ENCODE results near the gene ARHGEF16. TPM values are rescaled to one million over a fixed set of nuclear protein-coding genes. Genes with fewer than 3 reads are reported as not detected.
A peak's percentile ranks its signal among the peaks of the same experiment; 100 is the strongest.

Gene ARHGEF16
- polyA plus RNA-seq, 1 experiment = 0.04 TPM

DNA sequence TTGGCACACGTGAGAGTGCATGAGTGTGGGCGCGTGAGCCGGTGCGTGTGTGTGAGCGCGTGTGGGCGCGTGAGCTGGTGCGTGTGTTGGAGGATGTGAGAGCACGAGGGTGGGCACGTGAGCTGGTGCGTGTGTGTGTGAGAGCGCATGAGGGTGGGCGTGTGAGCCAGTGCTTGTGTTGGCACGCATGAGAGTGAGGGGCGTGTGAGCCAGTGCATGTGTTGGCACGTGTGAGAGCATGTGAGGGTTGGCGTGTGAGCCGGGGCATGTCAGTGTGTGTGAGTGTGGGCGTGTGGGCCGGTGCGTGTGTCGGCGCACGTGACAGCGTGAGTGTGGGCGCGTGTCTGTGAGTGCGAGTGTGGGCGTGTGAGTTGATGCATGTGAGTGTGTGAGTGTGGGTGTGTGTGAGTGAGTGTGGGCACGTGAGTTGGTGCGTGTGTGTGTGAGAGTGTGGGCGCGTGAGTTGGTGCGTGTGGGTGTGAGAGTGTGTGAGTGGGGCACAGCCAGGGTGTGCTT lies 45.7 kb upstream of the ARHGEF16 start:
- CTCF ChIA-PET = interaction anchor here (1.6 kb wide), 1 partner anchor 11 kb away, joined by 4 read pairs; no protein-coding TSS in a partner anchor

DNA sequence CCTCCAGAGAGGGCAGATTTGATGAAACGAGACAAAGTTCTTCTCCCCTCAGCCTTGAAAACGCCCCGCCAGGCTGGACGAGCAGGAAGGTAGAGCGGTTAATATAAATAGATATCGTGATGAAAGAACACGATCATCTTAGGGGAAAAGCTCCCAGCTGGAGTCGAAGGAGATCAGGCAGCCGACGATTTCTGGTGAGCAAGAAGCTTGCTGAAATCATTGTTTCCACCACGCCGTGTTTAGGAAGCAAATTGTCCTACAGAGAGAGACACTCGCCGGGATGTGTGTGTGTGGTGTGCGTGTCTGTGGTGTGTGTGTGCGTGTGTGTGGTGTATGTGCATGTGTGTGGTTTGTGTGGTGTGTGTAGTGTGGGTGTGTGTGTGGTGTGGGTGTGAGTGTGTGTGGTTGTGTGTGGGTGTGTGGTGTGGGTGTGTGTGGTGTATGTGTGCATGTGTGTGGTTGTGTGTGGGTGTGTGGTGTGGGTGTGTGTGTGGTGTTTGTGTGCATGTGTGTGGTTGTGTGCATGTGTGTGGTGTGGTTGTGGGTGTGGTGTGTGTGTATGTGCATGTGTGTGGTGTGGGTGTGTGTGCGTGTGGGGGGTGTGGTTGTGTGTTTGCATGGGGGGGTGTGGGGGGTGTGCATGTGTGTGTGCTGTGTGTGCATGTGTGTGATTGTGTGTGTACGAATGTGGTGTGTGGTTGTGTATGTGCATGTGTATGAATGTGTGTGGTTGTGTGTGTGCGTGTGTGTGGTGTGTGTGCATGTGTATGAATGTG lies 44.9 kb upstream of the ARHGEF16 start:
- Histone ChIP-seq H3K27me3 (ENCODE audit: control insufficient read depth, insufficient read depth, low read length) (peaks cover 1% of the 10 kb centered on the region; the same call in 1 of the 2 replicates), H3K36me3 (ENCODE audit: control insufficient read depth, insufficient read depth, low read length) (no peaks in the 10 kb centered on the region), H3K4me3 (ENCODE audit: low read depth, low read length) (no peak overlapping the region)
- POLR2A ChIA-PET = no interaction called here
- no peak for DNase-seq (ENCODE audit: low read depth)
- CTCF ChIA-PET = interaction anchor here (1.0 to 1.6 kb wide), 6 partner anchors 11 to 995 kb away, joined by 3 to 9 read pairs (median 4); no protein-coding TSS in a partner anchor
- TF ChIP-seq, protein P1, sequence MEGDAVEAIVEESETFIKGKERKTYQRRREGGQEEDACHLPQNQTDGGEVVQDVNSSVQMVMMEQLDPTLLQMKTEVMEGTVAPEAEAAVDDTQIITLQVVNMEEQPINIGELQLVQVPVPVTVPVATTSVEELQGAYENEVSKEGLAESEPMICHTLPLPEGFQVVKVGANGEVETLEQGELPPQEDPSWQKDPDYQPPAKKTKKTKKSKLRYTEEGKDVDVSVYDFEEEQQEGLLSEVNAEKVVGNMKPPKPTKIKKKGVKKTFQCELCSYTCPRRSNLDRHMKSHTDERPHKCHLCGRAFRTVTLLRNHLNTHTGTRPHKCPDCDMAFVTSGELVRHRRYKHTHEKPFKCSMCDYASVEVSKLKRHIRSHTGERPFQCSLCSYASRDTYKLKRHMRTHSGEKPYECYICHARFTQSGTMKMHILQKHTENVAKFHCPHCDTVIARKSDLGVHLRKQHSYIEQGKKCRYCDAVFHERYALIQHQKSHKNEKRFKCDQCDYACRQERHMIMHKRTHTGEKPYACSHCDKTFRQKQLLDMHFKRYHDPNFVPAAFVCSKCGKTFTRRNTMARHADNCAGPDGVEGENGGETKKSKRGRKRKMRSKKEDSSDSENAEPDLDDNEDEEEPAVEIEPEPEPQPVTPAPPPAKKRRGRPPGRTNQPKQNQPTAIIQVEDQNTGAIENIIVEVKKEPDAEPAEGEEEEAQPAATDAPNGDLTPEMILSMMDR (IDR thresholded peaks at IDR 0.05; ENCODE audit: insufficient read depth, low read depth, low read length) = no peak

More for the DNA sequence above, 45.7 kb upstream of the ARHGEF16 start:
- H3K36me3 ChIP-seq (ENCODE audit: control insufficient read depth, insufficient read depth, low read length) = no peaks in the 10 kb centered on the region
- POLR2A ChIA-PET = no interaction called here
- TF ChIP-seq, protein P1 (IDR thresholded peaks at IDR 0.05; ENCODE audit: insufficient read depth, low read depth, low read length) = no peak
- H3K27me3 ChIP-seq (ENCODE audit: control insufficient read depth, insufficient read depth, low read length) = peaks cover 1% of the 10 kb centered on the region; the same call in 1 of the 2 replicates
- no peak overlapping the region for H3K4me3 ChIP-seq (ENCODE audit: low read depth, low read length)
- DNase-seq (ENCODE audit: low read depth) = no peak

DNA sequence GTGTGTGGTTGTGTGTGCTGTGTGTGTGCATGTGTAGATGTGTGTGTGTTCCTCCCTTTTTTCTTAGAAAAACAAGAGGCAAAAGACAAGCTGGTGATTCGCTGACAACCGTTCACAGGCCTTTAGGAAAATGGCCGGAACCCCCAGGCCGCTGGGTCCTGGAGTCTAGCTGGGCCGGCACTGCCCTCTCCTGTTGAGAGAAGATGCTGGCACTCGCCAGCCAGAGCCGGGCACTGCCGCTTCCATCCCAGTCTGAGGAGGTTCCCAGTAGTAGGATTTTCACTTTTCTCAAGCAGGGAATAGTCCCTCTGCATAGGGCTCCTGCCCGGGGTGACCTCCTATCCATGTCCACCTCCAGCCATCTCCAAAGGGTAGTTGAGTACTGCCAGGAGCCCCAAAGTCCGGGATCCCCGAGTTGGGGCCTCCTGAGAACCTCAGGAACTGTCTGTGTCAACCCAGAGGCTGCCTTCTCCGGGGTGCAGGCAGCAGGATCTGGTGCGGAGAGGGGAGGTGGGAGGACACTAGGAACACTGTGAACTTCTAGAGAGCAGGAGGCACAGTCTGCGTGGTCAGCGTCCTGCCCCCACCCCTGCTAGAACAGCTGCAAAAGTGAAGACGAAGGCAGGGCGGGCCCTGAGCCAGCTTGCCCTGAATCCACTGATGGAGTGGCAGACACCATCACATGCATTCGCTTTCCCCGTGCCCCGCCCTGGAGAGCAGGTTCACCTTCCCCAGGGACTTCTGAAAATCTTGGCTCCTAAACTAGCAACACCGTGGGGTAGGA lies 44.1 kb upstream of the ARHGEF16 start:
- ChIA-PET CTCF (interaction anchor here (1.0 to 1.6 kb wide), 6 partner anchors 12 to 996 kb away, joined by 3 to 9 read pairs (median 4); no protein-coding TSS in a partner anchor), POLR2A (no interaction called here)
- no peak for DNase-seq (ENCODE audit: low read depth)
- Histone ChIP-seq H3K36me3 (ENCODE audit: control insufficient read depth, insufficient read depth, low read length) (no peaks in the 10 kb centered on the region), H3K4me3 (ENCODE audit: low read depth, low read length) (no peak overlapping the region), H3K27me3 (ENCODE audit: control insufficient read depth, insufficient read depth, low read length) (peaks cover 1% of the 10 kb centered on the region; the same call in 1 of the 2 replicates)
- TF ChIP-seq, protein P1 (IDR thresholded peaks at IDR 0.05; ENCODE audit: insufficient read depth, low read depth, low read length) = peak; percentile 80

DNA sequence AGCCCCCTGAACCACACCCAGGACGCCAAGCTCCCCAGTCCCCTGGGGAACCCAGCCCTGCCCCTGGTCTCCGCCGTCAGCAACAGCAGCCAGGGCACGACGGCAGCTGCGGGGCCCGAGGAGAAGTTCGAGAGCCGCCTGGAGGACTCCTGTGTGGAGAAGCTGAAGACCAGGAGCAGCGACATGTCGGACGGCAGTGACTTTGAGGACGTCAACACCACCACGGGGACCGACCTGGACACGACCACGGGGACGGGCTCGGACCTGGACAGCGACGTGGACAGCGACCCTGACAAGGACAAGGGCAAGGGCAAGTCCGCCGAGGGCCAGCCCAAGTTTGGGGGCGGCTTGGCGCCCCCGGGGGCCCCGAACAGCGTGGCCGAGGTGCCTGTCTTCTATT lies 42.7 kb upstream of the ARHGEF16 start:
- H3K27me3 ChIP-seq (ENCODE audit: control insufficient read depth, insufficient read depth, low read length) = peaks cover 1% of the 10 kb centered on the region; the same call in 1 of the 2 replicates
- DNase-seq (ENCODE audit: low read depth) = no peak
- H3K36me3 ChIP-seq (ENCODE audit: control insufficient read depth, insufficient read depth, low read length) = no peaks in the 10 kb centered on the region
- ChIA-PET POLR2A (no interaction called here), CTCF (no interaction called here)
- no peak overlapping the region for H3K4me3 ChIP-seq (ENCODE audit: low read depth, low read length)
- TF ChIP-seq, protein P1 (IDR thresholded peaks at IDR 0.05; ENCODE audit: insufficient read depth, low read depth, low read length) = no peak

DNA sequence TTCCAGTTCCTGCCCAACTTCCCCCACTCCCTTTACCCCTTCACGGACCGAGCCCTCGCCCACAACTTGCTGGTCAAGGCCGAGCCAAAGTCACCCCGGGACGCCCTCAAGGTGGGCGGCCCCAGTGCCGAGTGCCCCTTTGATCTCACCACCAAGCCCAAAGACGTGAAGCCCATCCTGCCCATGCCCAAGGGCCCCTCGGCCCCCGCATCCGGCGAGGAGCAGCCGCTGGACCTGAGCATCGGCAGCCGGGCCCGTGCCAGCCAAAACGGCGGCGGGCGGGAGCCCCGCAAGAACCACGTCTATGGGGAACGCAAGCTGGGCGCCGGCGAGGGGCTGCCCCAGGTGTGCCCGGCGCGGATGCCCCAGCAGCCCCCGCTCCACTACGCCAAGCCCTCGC lies 42.1 kb upstream of the ARHGEF16 start:
- Histone ChIP-seq H3K27me3 (ENCODE audit: control insufficient read depth, insufficient read depth, low read length) (peaks cover 1% of the 10 kb centered on the region; the same call in 1 of the 2 replicates), H3K36me3 (ENCODE audit: control insufficient read depth, insufficient read depth, low read length) (no peaks in the 10 kb centered on the region), H3K4me3 (ENCODE audit: low read depth, low read length) (no peak overlapping the region)
- CTCF ChIA-PET = no interaction called here
- no peak for DNase-seq (ENCODE audit: low read depth)
- POLR2A ChIA-PET = no interaction called here
- TF ChIP-seq, protein P1 (IDR thresholded peaks at IDR 0.05; ENCODE audit: insufficient read depth, low read depth, low read length) = no peak

All from BJ (cell line).